ENCODE results near the gene TIGD1.
"Not testable (repeated sequence)": the region's sequence is repeated elsewhere in the genome, so short reads cannot be mapped to it uniquely, and the experiment has no call there.

TIGD1 gene

DNA sequence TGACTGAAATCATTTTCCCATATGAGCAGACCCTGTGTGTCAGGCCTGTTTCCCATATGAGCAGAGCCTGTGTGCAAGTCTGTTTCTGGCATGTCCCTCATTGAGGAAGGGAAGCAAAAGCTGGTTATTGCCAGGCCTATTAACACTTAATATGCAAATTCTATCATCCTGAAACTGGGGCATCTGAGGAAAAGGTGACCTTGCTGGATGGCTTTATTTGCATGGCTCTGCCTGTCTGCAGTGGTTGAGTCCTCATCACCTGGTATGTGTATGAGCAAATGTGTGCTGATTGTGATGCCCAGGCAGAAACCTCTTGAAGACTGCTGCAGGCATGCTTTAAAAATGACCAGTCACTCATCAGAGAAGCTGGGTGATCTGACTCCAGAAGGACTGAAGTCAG lies 31.4 kb upstream of the TIGD1 start:
- no peak overlapping the region for H3K9ac ChIP-seq (ENCODE audit: low read depth, low read length)
- H3K4me1 ChIP-seq (ENCODE audit: insufficient read depth, low read length), result no peaks in the 10 kb centered on the region
- no peak overlapping the region for H3K4me3 ChIP-seq (ENCODE audit: low read length)
- no peaks in the 10 kb centered on the region for H3K9me3 ChIP-seq (ENCODE audit: insufficient read depth, low read depth, low read length)
- no peak overlapping the region for H3K27ac ChIP-seq (ENCODE audit: low read length)
- peaks cover 48% of the 10 kb centered on the region for H3K36me3 ChIP-seq (ENCODE audit: insufficient read depth, low read depth, low read length)
- H3K27me3 ChIP-seq (ENCODE audit: insufficient read depth, low read length), result no peaks in the 10 kb centered on the region

GRCh38 chr2:232580648-232580981 lies 30.3 kb upstream of the TIGD1 start:
- no peaks in the 10 kb centered on the region for H3K27me3 ChIP-seq (ENCODE audit: insufficient read depth, low read length)
- no peak overlapping the region for H3K27ac ChIP-seq (ENCODE audit: low read length)
- H3K4me3 ChIP-seq (ENCODE audit: low read length), result no peak overlapping the region
- no peaks in the 10 kb centered on the region for H3K4me1 ChIP-seq (ENCODE audit: insufficient read depth, low read length)
- H3K9ac ChIP-seq (ENCODE audit: low read depth, low read length), result no peak overlapping the region
- no peaks in the 10 kb centered on the region for H3K9me3 ChIP-seq (ENCODE audit: insufficient read depth, low read depth, low read length)
- H3K36me3 ChIP-seq (ENCODE audit: insufficient read depth, low read depth, low read length), result peaks cover 54% of the 10 kb centered on the region

DNA sequence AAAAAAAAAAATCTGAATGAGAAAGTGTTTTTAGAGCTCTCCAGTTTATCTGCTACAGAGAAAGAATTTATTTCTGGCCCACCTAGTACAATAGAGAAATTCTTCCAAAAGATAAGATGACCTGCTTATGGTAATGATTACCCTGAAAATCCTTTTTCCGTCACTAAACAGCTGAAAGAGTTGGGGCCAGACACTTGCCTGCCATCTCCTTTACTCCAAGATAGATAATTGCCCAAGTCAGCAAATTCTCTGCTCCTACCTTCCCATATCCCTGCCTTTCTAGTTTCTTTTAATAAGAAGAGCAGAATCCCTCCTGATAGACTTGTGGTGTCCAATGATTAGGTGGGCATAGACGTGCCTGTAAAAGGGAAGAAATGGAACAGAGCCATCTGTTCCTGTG lies 28.3 kb upstream of the TIGD1 start:
- H3K36me3 ChIP-seq (ENCODE audit: insufficient read depth, low read depth, low read length), result peaks cover 69% of the 10 kb centered on the region
- no peak overlapping the region for H3K27ac ChIP-seq (ENCODE audit: low read length)
- H3K27me3 ChIP-seq (ENCODE audit: insufficient read depth, low read length), result no peaks in the 10 kb centered on the region
- H3K9ac ChIP-seq (ENCODE audit: low read depth, low read length), result no peak overlapping the region
- no peak overlapping the region for H3K4me3 ChIP-seq (ENCODE audit: low read length)
- no peaks in the 10 kb centered on the region for H3K4me1 ChIP-seq (ENCODE audit: insufficient read depth, low read length)
- H3K9me3 ChIP-seq (ENCODE audit: insufficient read depth, low read depth, low read length), result no peaks in the 10 kb centered on the region

DNA sequence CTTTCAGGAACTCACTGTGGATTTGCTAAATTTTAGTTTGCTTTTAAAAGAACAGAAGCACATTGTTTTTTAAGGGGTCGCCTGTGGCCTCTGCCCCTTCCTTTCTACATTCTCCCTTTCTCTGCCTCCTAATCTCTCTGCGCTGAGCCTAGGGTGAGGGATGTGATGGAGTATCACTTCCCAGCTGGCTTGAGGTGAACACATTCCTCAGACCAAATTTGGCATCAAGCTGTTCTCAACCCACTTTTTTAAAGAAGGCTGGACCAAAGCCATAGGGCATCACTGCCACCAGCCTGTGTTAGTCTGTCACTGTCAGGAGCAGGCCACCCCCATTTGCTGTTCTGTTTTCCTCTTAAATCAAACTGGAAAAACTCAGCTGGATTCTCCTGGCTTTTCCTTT lies 27.5 kb upstream of the TIGD1 start:
- Histone ChIP-seq H3K9me3 (ENCODE audit: insufficient read depth, low read depth, low read length) (no peaks in the 10 kb centered on the region), H3K27me3 (ENCODE audit: insufficient read depth, low read length) (no peaks in the 10 kb centered on the region), H3K4me1 (ENCODE audit: insufficient read depth, low read length) (no peaks in the 10 kb centered on the region), H3K9ac (ENCODE audit: low read depth, low read length) (no peak overlapping the region), H3K27ac (ENCODE audit: low read length) (no peak overlapping the region), H3K4me3 (ENCODE audit: low read length) (no peak overlapping the region), H3K36me3 (ENCODE audit: insufficient read depth, low read depth, low read length) (peaks cover 69% of the 10 kb centered on the region)

DNA sequence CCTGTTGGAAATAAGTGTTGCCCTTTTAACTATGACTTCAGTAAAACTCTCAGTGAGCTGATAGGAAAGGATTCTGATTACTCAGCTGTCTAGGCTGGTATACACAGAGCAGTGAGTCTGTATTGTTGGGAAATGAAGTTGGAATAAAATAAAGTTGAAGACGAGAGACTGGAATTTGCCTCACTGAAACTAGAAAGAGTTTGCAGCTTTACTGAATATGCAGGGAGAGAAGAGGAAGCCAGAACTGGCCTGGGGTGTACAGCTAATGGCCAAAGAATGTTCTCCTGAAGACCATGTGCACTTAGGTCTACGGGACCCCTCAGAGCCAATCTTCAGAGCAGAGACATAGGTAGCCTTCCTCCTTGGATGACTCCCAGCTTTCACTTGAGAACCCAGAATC lies 26.6 kb upstream of the TIGD1 start:
- Histone ChIP-seq H3K9me3 (ENCODE audit: insufficient read depth, low read depth, low read length) (no peaks in the 10 kb centered on the region), H3K4me3 (ENCODE audit: low read length) (no peak overlapping the region), H3K36me3 (ENCODE audit: insufficient read depth, low read depth, low read length) (peaks cover 67% of the 10 kb centered on the region), H3K27ac (ENCODE audit: low read length) (no peak overlapping the region), H3K27me3 (ENCODE audit: insufficient read depth, low read length) (no peaks in the 10 kb centered on the region), H3K9ac (ENCODE audit: low read depth, low read length) (no peak overlapping the region), H3K4me1 (ENCODE audit: insufficient read depth, low read length) (no peaks in the 10 kb centered on the region)

DNA sequence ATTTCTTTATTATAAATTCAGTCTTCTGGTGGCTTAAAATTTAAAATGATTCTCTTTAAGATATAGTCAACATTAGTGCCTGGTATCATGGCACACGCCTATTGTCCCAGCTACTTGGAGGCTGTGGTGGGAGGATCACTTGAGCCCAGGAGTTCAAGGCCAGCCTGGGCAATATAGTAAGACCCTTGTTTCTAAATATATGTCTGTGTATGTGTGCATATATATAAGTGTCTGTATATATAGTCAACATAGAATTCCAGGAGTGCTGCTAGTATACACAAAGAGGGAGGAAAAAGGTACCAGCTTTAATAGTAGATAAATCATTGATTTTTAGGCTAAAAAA lies 25.0 kb upstream of the TIGD1 start:
- Histone ChIP-seq H3K4me1 (ENCODE audit: insufficient read depth, low read length) (no peaks in the 10 kb centered on the region), H3K27ac (ENCODE audit: low read length) (no peak overlapping the region)

GRCh38 chr2:232574674-232575403 lies 24.5 kb upstream of the TIGD1 start:
- Histone ChIP-seq H3K27ac (ENCODE audit: low read length) (no peak overlapping the region), H3K4me3 (ENCODE audit: low read length) (no peak overlapping the region), H3K36me3 (ENCODE audit: insufficient read depth, low read depth, low read length) (peaks cover 69% of the 10 kb centered on the region), H3K4me1 (ENCODE audit: insufficient read depth, low read length) (no peaks in the 10 kb centered on the region), H3K27me3 (ENCODE audit: insufficient read depth, low read length) (no peaks in the 10 kb centered on the region), H3K9ac (ENCODE audit: low read depth, low read length) (no peak overlapping the region), H3K9me3 (ENCODE audit: insufficient read depth, low read depth, low read length) (no peaks in the 10 kb centered on the region)

More for the DNA sequence above, 25.0 kb upstream of the TIGD1 start:
- peaks cover 65% of the 10 kb centered on the region for H3K36me3 ChIP-seq (ENCODE audit: insufficient read depth, low read depth, low read length)
- H3K4me3 ChIP-seq (ENCODE audit: low read length), result no peak overlapping the region
- H3K27me3 ChIP-seq (ENCODE audit: insufficient read depth, low read length), result no peaks in the 10 kb centered on the region
- H3K9me3 ChIP-seq (ENCODE audit: insufficient read depth, low read depth, low read length), result no peaks in the 10 kb centered on the region
- no peak overlapping the region for H3K9ac ChIP-seq (ENCODE audit: low read depth, low read length)

DNA sequence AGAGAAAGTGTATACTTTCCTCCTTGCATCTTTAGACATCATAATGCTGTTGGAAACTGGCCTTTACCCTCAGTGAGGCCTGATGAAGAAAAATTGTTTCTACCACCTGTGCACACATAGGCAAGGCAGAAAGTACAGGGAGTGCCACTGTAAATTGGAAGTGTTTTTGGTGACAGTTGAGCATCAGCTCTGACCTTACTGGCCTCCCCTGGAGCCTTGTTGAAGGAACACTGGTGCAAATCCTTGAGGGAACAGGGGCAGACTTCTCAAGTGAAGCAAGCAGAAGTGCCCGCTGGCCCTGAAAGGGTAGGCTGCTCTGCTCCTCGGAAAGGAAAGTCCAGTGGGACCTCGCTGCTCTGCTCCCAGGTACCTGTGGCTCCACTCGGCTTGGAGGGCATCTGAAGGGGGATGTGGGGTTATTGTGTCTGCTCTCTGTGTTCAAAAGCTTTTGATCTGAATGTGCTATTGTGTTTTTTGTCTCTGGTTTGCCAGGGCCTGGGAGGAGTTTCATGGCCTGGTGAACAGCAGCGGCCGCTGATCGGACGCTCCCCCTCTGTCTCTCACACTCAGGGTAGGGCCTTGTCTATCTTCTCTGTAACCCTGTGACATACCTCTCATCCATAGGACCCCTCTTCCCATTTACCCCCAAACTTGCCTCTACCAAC lies 23.5 kb upstream of the TIGD1 start:
- Histone ChIP-seq H3K4me3 (ENCODE audit: low read length) (no peak overlapping the region), H3K9me3 (ENCODE audit: insufficient read depth, low read depth, low read length) (no peaks in the 10 kb centered on the region), H3K27ac (ENCODE audit: low read length) (no peak overlapping the region), H3K4me1 (ENCODE audit: insufficient read depth, low read length) (no peaks in the 10 kb centered on the region), H3K36me3 (ENCODE audit: insufficient read depth, low read depth, low read length) (peaks cover 78% of the 10 kb centered on the region), H3K27me3 (ENCODE audit: insufficient read depth, low read length) (no peaks in the 10 kb centered on the region), H3K9ac (ENCODE audit: low read depth, low read length) (no peak overlapping the region)

DNA sequence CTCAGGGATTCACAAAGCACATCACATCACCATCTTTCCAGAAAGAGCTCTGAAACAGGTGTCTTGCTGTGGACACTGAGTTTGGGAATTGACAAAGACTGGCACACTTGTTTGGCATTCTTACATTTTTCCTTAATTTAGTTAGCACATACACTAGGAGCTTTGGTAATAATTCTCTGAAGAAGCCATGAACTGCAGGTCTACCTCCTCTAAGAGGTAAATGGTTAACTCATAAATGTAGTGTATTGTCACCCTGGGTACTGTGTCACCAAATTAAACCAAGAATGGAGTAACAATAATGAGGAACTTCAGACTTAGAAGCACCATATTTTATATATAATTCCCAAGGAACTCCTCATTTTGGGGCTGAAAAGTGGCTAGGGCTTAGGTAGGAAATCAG lies 22.7 kb upstream of the TIGD1 start:
- H3K4me1 ChIP-seq (ENCODE audit: insufficient read depth, low read length), result no peaks in the 10 kb centered on the region
- H3K9ac ChIP-seq (ENCODE audit: low read depth, low read length), result no peak overlapping the region
- peaks cover 83% of the 10 kb centered on the region for H3K36me3 ChIP-seq (ENCODE audit: insufficient read depth, low read depth, low read length)
- H3K4me3 ChIP-seq (ENCODE audit: low read length), result no peak overlapping the region
- no peak overlapping the region for H3K27ac ChIP-seq (ENCODE audit: low read length)
- no peaks in the 10 kb centered on the region for H3K27me3 ChIP-seq (ENCODE audit: insufficient read depth, low read length)
- no peaks in the 10 kb centered on the region for H3K9me3 ChIP-seq (ENCODE audit: insufficient read depth, low read depth, low read length)

- Histone ChIP-seq H3K36me3 (ENCODE audit: insufficient read depth, low read depth, low read length) (peaks cover 90% of the 10 kb centered on the region), H3K4me1 (ENCODE audit: insufficient read depth, low read length) (no peaks in the 10 kb centered on the region), H3K9me3 (ENCODE audit: insufficient read depth, low read depth, low read length) (no peaks in the 10 kb centered on the region), H3K27ac (ENCODE audit: low read length) (no peak overlapping the region), H3K27me3 (ENCODE audit: insufficient read depth, low read length) (no peaks in the 10 kb centered on the region), H3K4me3 (ENCODE audit: low read length) (no peak overlapping the region), H3K9ac (ENCODE audit: low read depth, low read length) (no peak overlapping the region)
Measured at GRCh38 chr2:232571026-232571474, 20.7 kb upstream of the TIGD1 start.

DNA sequence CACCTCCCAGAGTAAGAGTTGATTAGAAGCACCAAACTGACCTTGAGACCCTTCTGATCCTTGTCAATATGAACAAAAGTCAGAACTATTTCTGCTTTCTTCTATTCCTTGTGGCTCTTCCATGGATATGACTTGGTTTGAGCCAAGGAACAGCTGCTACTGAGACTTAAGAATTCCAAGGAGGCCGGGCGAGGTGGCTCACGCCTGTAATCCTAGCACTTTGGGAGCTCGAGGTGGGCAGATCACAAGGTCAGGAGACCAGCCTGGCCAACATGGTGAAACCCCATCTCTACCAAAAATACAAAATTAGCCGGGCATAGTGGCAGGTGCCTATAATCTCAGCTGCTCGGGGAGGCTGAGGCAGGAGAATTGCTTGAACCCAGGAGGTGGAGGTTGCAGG lies 20.1 kb upstream of the TIGD1 start:
- peaks cover 95% of the 10 kb centered on the region for H3K36me3 ChIP-seq (ENCODE audit: insufficient read depth, low read depth, low read length)

GRCh38 chr2:232569541-232569940 lies 19.2 kb upstream of the TIGD1 start:
- no peak overlapping the region for H3K9ac ChIP-seq (ENCODE audit: low read depth, low read length)
- peaks cover 94% of the 10 kb centered on the region for H3K36me3 ChIP-seq (ENCODE audit: insufficient read depth, low read depth, low read length)
- H3K4me1 ChIP-seq (ENCODE audit: insufficient read depth, low read length), result no peaks in the 10 kb centered on the region

More for the DNA sequence above, 20.1 kb upstream of the TIGD1 start:
- not testable (repeated sequence) for H3K4me3 ChIP-seq (ENCODE audit: low read length); H3K9me3 ChIP-seq (ENCODE audit: insufficient read depth, low read depth, low read length); H3K27me3 ChIP-seq (ENCODE audit: insufficient read depth, low read length); H3K9ac ChIP-seq (ENCODE audit: low read depth, low read length); H3K27ac ChIP-seq (ENCODE audit: low read length); H3K4me1 ChIP-seq (ENCODE audit: insufficient read depth, low read length)

More at GRCh38 chr2:232569541-232569940, 19.2 kb upstream of the TIGD1 start:
- no peak overlapping the region for H3K4me3 ChIP-seq (ENCODE audit: low read length)
- no peaks in the 10 kb centered on the region for H3K27me3 ChIP-seq (ENCODE audit: insufficient read depth, low read length)
- H3K9me3 ChIP-seq (ENCODE audit: insufficient read depth, low read depth, low read length), result no peaks in the 10 kb centered on the region
- no peak overlapping the region for H3K27ac ChIP-seq (ENCODE audit: low read length)

All from iPS-20b (cell line).